Stomach (tissue), 9 donors: ENCODE measurements around the gene VPS4B. TPM values are rescaled to one million over a fixed set of nuclear protein-coding genes. Genes with fewer than 3 reads are reported as not detected.

Source experiments
- DNase-seq, 2 donors: peaks; one replicate each; pipeline versions ENCODE4 v3.0.0 to v3.0.0-alpha.2; 2013 to 2019
- H3K27ac ChIP-seq, 5 donors: fragments of 200-600 bp in 4 of 5; sonication (generic) in 4 of 5; one replicate each; pipeline ENCODE4 v1.5.1; 2013 to 2019; ENCODE audit warnings: mild to moderate bottlenecking in 1 of 5, moderate library complexity in 1 of 5
- H3K27me3 ChIP-seq, 3 donors: fragments of 200-600 bp; sonication (generic); one replicate each; pipeline ENCODE4 v1.5.1; 2017 to 2019; ENCODE audit warnings: mixed run types in 1 of 3
- H3K36me3 ChIP-seq, 4 donors: fragments of 200-600 bp; sonication (generic); 1 replicate in 3 of 4; 2 replicates in 1 of 4; pipeline ENCODE4 v1.5.1; 2016 to 2019
- H3K4me1 ChIP-seq, 4 donors: fragments of 200-600 bp; sonication (generic); one replicate each; pipeline ENCODE4 v1.5.1; 2016 to 2019
- H3K4me3 ChIP-seq, 4 donors: fragments of 200-600 bp; sonication (generic) in 3 of 4; one replicate each; pipeline ENCODE4 v1.5.1; 2016 to 2019; ENCODE audit warnings: mild to moderate bottlenecking in 1 of 4
- H3K9me3 ChIP-seq, 4 donors: fragments of 200-600 bp; sonication (generic); one replicate each; pipeline ENCODE4 v1.5.1; 2016 to 2019
- EP300 ChIP-seq: sonication (generic); formaldehyde crosslinking; IDR thresholded peaks from one replicate; pipeline ENCODE4 v1.6.1; 2017; ENCODE audit warnings: antibody characterized with exemption
- POLR2A ChIP-seq, 4 donors: fragments of 450-650 bp; IDR thresholded peaks; one replicate each; pipeline ENCODE4 v1.6.1; 2016; ENCODE audit warnings: antibody characterized with exemption in 4 of 4, control low read depth in 2 of 4, mild to moderate bottlenecking in 1 of 4, moderate library complexity in 1 of 4
- POLR2AphosphoS5 ChIP-seq, 3 donors: sonication (generic); formaldehyde crosslinking; IDR thresholded peaks; one replicate each; pipeline ENCODE4 v1.6.1; 2016; ENCODE audit warnings: antibody characterized with exemption in 3 of 3
- WGBS, 5 donors: extraction: QIAGEN DNeasy Blood & Tissue Kit in 3 of 5; methylation state at CpG; one replicate each; pipeline versions ENCODE4 v1.1.5 to v1.1.7; 2013 to 2018; 5-methylcytosine and 5-hydroxymethylcytosine counted together
- intact Hi-C: fragments of 100-400 bp; cut with DNase I; formaldehyde crosslinking; loops from one replicate; pipeline ENCODE4 v1.15.1; 2023; ENCODE audit warnings: low total_unique reads
- polyA plus RNA-seq, 3 donors: library from polyadenylated mRNA; stranded (reverse); fragments of 200-250 nt; gene quantifications; one replicate each; pipeline ENCODE4 v1.2.3, GENCODE V29; 2013
- total RNA-seq, 5 donors: library from RNA; depleted of rRNA; stranded (reverse); fragments of >200 nt; gene quantifications; one replicate each; pipeline versions ENCODE4 v1.1.0 to v1.2.3, GENCODE V29; 2014 to 2016
- TF ChIP-seq, protein P1 (sequence below), 7 experiments: fragments of 450-650 bp in 4 of 7; fragments of 200-600 bp in 3 of 7; sonication (generic) in 3 of 7; IDR thresholded peaks; one replicate each; pipeline ENCODE4 v1.5.1; 2016 to 2019; ENCODE audit warnings: antibody characterized with exemption in 7 of 7, control low read depth in 2 of 7, mild to moderate bottlenecking in 1 of 7
- donor health status: healthy with polysubstance abuse.
- donor health status: Bipolar disorder and iron deficiency.
- donor health status: healthy.

VPS4B gene
- total and polyA plus RNA-seq, 8 donors: 11.3 to 108 (median 30.8) TPM

DNA sequence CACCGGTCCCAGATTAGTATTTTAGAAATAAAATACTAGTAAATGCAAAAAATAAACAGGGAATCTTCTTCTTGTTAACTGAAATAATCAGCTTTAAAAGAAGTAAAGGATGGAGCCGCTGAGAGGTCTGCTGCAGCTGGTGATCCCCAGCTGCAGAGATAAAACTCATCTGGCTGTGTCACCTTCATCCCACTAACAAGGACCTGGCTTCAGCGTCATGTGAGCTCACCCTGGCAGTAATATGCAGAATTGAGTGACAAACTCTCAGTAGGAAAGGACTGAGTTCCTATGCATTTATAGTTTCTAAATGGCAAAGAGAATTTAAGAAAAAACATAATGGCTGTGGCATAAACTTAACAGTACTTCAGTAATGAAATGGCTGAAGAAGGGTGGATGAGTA, 27.3 kb downstream of the VPS4B start:
- Histone ChIP-seq H3K4me1 (no peaks in the 10 kb centered on the region), H3K27me3 (no peaks in the 10 kb centered on the region), H3K9me3 (no peaks in the 10 kb centered on the region), H3K27ac (no peak overlapping the region), H3K36me3 (peaks cover 39 to 100% (median 99%) of the 10 kb centered on the region in 4 donors), H3K4me3 (no peak overlapping the region)
- intact Hi-C loops: no loop called here
- WGBS, 5 donors: 90 to 95% (median 91%) methylated on average over 3 of the region's 3 CpGs
- TF ChIP-seq EP300: no peak
- no peak for TF ChIP-seq POLR2AphosphoS5 (IDR thresholded peaks at IDR 0.05)
- no peak for TF ChIP-seq POLR2A (IDR thresholded peaks at IDR 0.05)
- TF ChIP-seq, protein P1, sequence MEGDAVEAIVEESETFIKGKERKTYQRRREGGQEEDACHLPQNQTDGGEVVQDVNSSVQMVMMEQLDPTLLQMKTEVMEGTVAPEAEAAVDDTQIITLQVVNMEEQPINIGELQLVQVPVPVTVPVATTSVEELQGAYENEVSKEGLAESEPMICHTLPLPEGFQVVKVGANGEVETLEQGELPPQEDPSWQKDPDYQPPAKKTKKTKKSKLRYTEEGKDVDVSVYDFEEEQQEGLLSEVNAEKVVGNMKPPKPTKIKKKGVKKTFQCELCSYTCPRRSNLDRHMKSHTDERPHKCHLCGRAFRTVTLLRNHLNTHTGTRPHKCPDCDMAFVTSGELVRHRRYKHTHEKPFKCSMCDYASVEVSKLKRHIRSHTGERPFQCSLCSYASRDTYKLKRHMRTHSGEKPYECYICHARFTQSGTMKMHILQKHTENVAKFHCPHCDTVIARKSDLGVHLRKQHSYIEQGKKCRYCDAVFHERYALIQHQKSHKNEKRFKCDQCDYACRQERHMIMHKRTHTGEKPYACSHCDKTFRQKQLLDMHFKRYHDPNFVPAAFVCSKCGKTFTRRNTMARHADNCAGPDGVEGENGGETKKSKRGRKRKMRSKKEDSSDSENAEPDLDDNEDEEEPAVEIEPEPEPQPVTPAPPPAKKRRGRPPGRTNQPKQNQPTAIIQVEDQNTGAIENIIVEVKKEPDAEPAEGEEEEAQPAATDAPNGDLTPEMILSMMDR (IDR thresholded peaks at IDR 0.05): no peak
- no peak for DNase-seq

DNA sequence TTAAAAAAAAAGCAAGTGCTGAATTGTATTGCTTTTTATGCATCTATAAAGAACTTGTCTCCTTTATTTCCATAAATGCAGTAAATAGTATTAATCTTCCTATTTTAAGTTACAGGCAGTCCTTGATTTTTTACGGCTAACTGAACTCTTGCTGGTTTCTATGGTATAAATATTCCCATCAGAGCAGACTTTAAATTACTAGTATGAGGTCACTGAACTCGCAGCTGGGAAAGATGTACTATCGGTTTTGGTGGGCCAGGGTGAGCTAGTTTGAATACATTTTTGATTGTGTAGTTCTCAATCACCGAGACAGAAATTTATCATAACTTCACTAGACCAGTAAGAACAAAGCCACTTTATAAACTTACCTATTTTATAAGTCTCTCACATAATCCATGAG, 34.4 kb downstream of the VPS4B start:
- Histone ChIP-seq H3K27me3 (no peaks in the 10 kb centered on the region), H3K36me3 (peaks cover 11 to 77% (median 54%) of the 10 kb centered on the region in 4 donors), H3K27ac (no peak overlapping the region), H3K9me3 (peaks cover 0 to 6% (median 0%) of the 10 kb centered on the region in 4 donors), H3K4me3 (no peak overlapping the region), H3K4me1 (no peaks in the 10 kb centered on the region)
- TF ChIP-seq EP300 (no peak), POLR2AphosphoS5 (IDR thresholded peaks at IDR 0.05) (no peak), POLR2A (IDR thresholded peaks at IDR 0.05) (no peak)
- TF ChIP-seq, protein P1 (IDR thresholded peaks at IDR 0.05): no peak
- intact Hi-C loops: no loop called here
- 83 to 92% (median 88%) methylated on average over 4 of the region's 4 CpGs for WGBS, 5 donors
- DNase-seq: no peak

DNA sequence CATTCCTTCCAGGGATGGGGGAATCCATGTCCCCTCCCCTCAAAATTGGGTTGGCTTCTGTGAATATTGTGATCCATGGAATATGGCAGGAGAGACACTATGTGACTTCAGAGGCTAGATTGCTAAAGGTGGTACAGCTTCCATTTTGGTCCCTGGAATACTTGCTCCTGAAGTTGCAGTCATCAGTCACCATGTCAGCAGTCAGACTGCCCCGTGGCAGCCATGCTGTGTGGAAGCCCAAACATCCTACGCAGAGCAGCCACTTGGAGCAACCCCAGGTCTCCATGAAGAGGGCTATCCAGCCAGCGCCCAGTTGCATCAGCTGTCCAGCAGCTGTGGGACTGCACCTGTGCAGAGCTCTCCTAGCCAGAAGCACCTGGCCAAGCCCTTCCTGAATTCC, 39.4 kb downstream of the VPS4B start:
- no peaks in the 10 kb centered on the region for H3K27me3 ChIP-seq
- TF ChIP-seq POLR2AphosphoS5 (IDR thresholded peaks at IDR 0.05) (no peak), EP300 (no peak), POLR2A (IDR thresholded peaks at IDR 0.05) (no peak)
- TF ChIP-seq, protein P1 (IDR thresholded peaks at IDR 0.05): no peak
- H3K9me3 ChIP-seq: peaks cover 0 to 10% (median 0%) of the 10 kb centered on the region in 4 donors
- no peak for DNase-seq
- intact Hi-C loops: no loop called here
- H3K4me1 ChIP-seq: no peaks in the 10 kb centered on the region
- H3K4me3 ChIP-seq: no peak overlapping the region
- 71 to 96% (median 85%) methylated on average over 2 to 3 of the region's 3 CpGs; no CpG with 5 or more reads in 1 of the 5 donors for WGBS, 5 donors
- H3K36me3 ChIP-seq: peaks cover 0 to 36% (median 11%) of the 10 kb centered on the region in 4 donors
- H3K27ac ChIP-seq: no peak overlapping the region

DNA sequence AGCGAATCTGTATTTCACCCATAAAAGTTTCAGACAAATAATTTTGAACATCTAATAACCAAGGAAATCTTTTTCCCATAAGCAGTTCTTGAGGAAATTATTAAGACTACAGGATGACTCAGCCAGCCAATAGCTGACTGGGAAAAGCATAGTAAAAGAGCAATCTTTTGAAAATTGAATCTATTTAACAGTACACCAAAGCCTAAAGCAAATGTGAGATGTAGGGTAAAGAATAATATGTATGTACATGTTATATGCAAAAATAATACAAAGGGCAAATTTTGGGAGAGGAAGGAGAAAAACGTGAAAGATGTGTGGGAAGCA, 42.7 kb downstream of the VPS4B start:
- no peak for DNase-seq
- Histone ChIP-seq H3K27ac (no peak overlapping the region), H3K9me3 (peaks cover 0 to 19% (median 8%) of the 10 kb centered on the region in 4 donors), H3K36me3 (peaks cover 0 to 21% (median 2%) of the 10 kb centered on the region in 4 donors), H3K4me1 (no peaks in the 10 kb centered on the region), H3K27me3 (no peaks in the 10 kb centered on the region), H3K4me3 (no peak overlapping the region)
- intact Hi-C loops: no loop called here
- TF ChIP-seq, protein P1 (IDR thresholded peaks at IDR 0.05): no peak
- TF ChIP-seq POLR2A (IDR thresholded peaks at IDR 0.05): no peak
- TF ChIP-seq EP300: no peak
- TF ChIP-seq POLR2AphosphoS5 (IDR thresholded peaks at IDR 0.05): no peak
- 67 to 82% (median 72%) methylated on average over 2 of the region's 2 CpGs for WGBS, 5 donors
